Stimulated activated CD8-positive, alpha-beta memory T cell treated with anti-CD3 and anti-CD28 coated beads, Interleukin-15, amount 100 ng/mL, for 24 hours (primary cell): ENCODE measurements around the gene PARD3B.

ENCODE experiments used
- DNase-seq: peaks from one replicate; pipeline ENCODE4 v3.0.0-alpha.2; 2020; ENCODE audit warnings: low read depth

The PARD3B gene

GRCh38 chr2:205352593-205352992 is 807.3 kb downstream of the PARD3B start:
- no peak for DNase-seq

- DNase-seq, result no peak
Observed at GRCh38 chr2:205357732-205358131, 812.5 kb downstream of the PARD3B start.

DNA sequence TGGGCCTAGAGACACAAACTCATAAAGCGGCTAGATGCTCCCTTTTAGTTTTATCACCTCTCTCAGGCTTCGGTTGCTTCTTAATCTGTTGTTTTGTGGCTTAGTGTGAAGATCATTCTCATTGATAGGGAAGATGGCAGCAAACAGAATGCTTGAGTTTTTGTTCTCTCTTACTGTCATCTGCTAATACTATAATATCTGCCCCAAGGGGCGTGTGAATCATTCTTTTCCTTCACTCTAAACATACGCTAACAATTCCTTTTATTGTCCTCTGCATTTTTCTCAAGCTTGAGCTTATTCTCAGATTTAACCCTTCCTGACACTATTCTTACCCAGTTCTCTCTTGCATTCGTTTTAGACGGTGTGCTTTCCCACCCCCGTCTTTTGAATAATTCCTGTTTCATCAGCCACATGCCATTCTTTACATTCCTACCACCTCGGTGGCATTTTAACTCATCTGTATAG is 813.1 kb downstream of the PARD3B start:
- no peak for DNase-seq

GRCh38 chr2:205361272-205361671 is 816.0 kb downstream of the PARD3B start:
- DNase-seq, result no peak

- no peak for DNase-seq
Observed at GRCh38 chr2:205361970-205362369, 816.7 kb downstream of the PARD3B start.

DNA sequence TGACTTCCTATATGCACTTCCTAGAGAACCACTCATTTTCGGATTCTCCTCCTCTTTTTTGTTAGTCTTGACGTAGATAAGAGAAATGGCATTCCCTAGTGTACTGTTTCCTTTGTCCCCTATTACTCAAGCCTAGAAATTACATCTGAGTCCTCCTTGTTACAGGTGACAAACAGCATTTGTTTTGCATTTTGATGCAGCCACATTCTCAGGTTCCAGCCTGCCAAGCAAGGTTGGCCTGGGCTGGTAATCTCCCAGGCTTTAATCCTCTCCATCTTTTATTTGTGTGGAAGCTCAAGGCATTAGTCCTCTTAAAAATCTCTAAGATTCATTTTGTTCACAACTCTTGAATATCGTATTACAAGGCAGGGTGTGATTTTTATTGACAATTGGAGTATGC is 819.0 kb downstream of the PARD3B start:
- DNase-seq, result no peak

GRCh38 chr2:205366336-205367060 is 821.2 kb downstream of the PARD3B start:
- no peak for DNase-seq

DNA sequence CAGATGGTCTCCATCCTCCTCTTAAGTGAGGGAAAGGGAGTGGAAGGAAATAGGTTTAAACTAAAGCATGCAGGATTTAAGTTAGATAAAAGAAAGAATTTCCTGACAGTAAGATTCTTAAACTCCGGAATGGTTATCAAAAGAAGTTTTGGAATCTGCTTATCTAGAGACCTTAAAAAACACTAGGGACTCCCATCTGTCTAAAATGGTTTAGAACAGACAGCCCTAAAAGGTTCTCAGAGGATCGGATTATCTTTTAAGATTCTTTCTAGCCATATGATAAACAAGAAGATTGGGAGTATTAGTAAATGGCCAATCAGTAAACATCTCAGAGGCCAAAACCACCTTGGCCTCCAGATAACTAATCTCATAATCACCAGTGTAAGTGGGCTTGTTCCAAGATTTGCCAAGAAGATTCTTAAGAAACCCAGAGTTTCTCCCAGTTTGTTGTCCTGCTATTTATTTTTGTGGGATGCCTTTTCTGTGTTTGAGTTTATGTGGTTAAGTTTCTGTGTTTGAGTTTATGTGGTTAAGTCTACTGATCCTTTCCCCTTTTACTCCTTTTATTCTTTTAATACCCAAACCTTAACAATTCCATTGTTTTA is 822.2 kb downstream of the PARD3B start:
- DNase-seq, result no peak

GRCh38 chr2:205369813-205370212 is 824.5 kb downstream of the PARD3B start:
- DNase-seq, result no peak

DNA sequence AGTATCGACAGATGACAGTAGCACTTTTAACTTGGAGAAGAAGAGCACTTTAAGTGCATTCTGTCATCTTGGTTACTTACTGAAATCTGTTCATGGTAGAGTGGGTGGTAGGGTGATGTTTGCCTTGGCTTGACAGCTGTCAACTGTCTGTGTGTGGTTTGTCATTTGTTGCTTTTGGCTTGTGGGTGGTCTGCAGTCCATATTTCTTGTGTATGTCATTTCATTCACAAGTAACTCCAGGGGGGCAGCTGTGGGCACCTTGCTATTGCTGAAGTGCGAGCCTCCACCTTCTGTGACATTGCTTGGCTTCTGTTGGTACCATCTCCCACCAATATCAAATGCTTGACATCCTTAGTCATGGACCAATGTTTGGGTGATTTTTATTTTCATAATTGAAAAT is 825.5 kb downstream of the PARD3B start:
- no peak for DNase-seq

- no peak for DNase-seq
Observed at GRCh38 chr2:205372141-205372540, 826.9 kb downstream of the PARD3B start.

- DNase-seq, result no peak
Observed at GRCh38 chr2:205375461-205376448, 830.5 kb downstream of the PARD3B start.

DNA sequence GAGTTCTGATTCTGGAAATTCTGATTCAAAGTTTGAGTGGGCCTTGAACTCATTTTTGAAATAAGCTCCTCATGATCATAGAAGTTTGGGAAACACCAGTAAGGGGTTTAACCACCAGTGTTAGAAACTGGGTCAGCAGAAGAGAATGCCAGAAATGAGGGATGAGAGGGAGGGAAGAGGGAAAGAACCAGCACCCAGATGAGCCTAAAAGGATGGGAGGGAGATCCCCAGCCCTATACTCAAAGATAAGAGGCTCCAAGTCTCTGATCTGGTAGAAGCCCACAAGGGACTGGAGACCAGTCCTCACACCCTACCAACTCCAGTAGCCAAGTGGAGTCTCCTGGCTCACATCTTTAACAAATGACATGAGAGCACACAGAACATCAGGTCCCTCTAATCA is 832.0 kb downstream of the PARD3B start:
- no peak for DNase-seq

DNA sequence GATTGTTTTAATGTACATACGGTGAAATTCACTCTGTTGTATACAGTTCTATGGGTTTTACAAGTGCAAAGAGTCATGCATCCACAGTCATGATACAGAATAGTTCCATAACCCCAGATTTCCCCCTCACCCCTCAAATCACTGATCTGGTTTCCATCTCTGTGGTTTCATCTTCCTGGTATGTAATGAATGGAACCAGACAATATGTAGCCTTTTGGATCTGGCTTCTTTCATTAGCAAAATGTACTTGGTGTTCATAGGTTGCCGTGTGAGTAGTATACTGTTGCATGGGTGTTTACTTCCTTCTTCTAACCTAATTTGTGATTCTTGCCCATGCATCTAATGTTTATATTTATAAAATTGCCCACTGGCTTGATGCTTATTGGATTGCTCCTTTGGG is 838.3 kb downstream of the PARD3B start:
- no peak for DNase-seq

- no peak for DNase-seq
Observed at GRCh38 chr2:205386109-205386508, 840.8 kb downstream of the PARD3B start.

DNA sequence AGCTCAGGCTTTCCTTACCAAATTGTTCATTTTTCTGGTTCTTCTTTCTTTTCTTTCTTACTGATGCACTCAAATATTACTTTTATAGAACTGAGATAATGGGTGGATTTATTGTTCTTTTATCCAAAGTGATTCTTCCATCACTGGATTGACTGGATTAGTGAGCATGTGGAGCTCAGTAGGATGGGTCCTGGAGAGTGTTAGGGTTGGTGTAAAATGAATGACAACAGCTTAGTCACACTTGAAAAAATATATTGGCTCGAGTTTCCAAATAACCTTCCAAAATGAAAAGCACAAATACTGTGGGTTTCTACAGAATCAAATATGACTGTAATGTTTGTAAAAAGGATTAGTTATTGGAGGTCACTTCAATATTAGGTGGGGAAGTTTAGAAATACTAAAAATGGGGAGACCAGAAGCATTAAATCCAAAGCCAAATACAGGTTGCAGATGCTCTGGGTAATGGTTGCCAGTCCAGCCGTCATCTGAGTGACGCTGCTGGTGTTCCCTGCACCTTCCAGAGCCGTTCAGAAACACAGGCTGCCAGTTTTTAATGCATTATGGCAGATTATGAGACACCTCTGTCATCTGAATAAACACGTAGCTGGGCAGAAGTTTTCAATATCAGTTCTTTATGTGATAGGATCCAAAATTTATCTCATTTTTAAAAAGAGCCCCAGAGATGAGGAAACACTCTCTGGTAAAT is 842.2 kb downstream of the PARD3B start:
- no peak for DNase-seq

DNA sequence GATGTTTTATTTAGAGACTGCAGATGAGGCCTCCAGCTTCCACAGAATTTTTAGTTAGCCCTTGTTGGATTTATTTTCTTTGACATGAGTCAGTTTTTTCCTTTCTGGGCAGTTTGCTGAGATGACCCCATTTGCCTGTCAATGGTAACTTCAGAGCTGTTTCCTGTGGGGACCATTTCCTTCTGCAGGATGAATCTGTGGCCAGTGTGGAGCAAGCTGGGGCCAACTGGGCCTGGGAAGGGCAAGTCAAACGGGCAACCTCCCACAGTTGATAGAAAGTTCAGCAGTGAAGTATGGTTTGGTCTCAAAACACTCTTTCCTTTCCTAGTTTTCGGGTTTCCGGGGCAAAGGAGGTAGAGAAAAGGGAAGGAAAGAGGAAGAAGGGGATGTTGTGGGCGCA is 845.6 kb downstream of the PARD3B start:
- no peak for DNase-seq

DNA sequence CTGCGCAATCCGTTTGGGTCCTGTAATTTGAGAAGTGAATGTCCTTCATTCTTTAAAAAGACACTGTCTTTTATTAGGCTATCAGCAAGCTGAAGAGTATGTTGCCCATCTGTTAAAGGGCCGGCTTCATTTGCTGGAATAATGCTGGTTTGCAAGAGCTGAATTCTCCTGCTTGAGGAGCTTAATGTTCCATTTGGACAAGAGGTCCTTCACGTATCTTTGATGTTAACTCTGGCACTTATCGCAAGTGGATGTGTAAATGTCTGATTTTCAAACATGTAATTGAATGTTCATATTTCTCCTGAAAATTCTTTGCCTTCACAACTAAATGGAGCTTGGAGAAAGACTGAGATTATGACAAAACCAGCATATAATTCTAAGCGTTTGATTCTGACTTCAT is 856.2 kb downstream of the PARD3B start:
- no peak for DNase-seq

- DNase-seq, result no peak
Observed at GRCh38 chr2:205402011-205402410, 856.7 kb downstream of the PARD3B start.

GRCh38 chr2:205403244-205403825 is 858.1 kb downstream of the PARD3B start:
- no peak for DNase-seq

GRCh38 chr2:205405194-205405593 is 859.9 kb downstream of the PARD3B start:
- no peak for DNase-seq

DNA sequence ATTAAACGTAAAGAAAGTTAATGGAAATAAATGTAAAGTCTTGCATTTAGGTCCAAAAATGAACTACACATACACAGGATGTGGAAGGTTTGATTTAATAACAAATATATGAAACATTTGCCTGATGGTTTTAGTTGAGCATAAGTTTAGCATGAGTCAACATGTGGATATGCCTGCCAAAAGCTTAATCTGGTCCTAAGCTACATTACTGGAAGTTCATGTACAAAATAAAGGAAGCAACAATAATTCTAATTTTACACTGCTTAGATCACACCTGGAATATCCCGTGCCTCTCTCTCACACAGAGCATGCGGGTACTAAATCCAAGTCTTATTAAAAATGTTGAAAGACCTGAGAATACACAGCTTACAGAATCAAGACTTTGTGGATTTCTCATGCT is 860.5 kb downstream of the PARD3B start:
- DNase-seq, result no peak
